CD4-positive, CD25-positive, alpha-beta regulatory T cell (primary cell): ENCODE results near the gene ARAP1. TPM values are rescaled to one million over a fixed set of nuclear protein-coding genes. Genes with fewer than 3 reads are reported as not detected.

ENCODE experiments used
- ATAC-seq, 2 donors: fragments of 150-1000 bp; cut with Tn5 transposase; one replicate each; pipeline ENCODE4 v1.10.0; 2021; ENCODE audit warnings: low read depth in 2 of 2, moderate number of reproducible peaks in 2 of 2, moderate library complexity in 1 of 2
- DNase-seq, 3 donors: peaks; one replicate each; pipeline versions ENCODE4 v3.0.0 to v3.0.0-alpha.2; 2012 to 2022; ENCODE audit warnings: mixed read lengths in 1 of 3
- H3K27ac ChIP-seq: one replicate; pipeline ENCODE4 v1.7.0; 2013; ENCODE audit warnings: mild to moderate bottlenecking, low read length; ENCODE audit not compliant: insufficient read depth, poor library complexity, severe bottlenecking
- H3K27me3 ChIP-seq: one replicate; pipeline ENCODE4 v1.7.0; 2013; ENCODE audit warnings: low read length; ENCODE audit not compliant: control insufficient read depth, insufficient read depth
- H3K36me3 ChIP-seq: one replicate; pipeline ENCODE4 v1.7.0; 2013; ENCODE audit warnings: mild to moderate bottlenecking, low read length, moderate library complexity; ENCODE audit not compliant: control insufficient read depth, insufficient read depth
- H3K4me1 ChIP-seq: 2 replicates; pipeline ENCODE4 v1.7.0; 2013; ENCODE audit warnings: mild to moderate bottlenecking, low read length; ENCODE audit not compliant: insufficient read depth, control insufficient read depth, poor library complexity, severe bottlenecking
- H3K4me3 ChIP-seq: one replicate; pipeline ENCODE4 v1.7.0; 2013; ENCODE audit warnings: low read depth, mild to moderate bottlenecking, low read length, moderate library complexity
- H3K9me3 ChIP-seq, 2 experiments: 1 replicate in 1 of 2; 2 replicates in 1 of 2; pipeline ENCODE4 v1.7.0; 2013; ENCODE audit warnings: low read length in 2 of 2, mild to moderate bottlenecking in 1 of 2, moderate library complexity in 1 of 2; ENCODE audit not compliant: control insufficient read depth in 2 of 2
- H3K27ac Mint-ChIP-seq, 3 donors: one replicate each; pipeline ENCODE4 v1.8.0; 2020 to 2022; ENCODE audit warnings: mild to moderate bottlenecking in 3 of 3, mixed read lengths in 3 of 3, moderate library complexity in 2 of 3
- H3K27me3 Mint-ChIP-seq: one replicate; pipeline ENCODE4 v1.8.0; 2022; ENCODE audit warnings: mild to moderate bottlenecking, mixed read lengths
- H3K36me3 Mint-ChIP-seq: one replicate; pipeline ENCODE4 v1.8.0; 2020; ENCODE audit warnings: mixed read lengths
- H3K4me1 Mint-ChIP-seq, 4 donors: one replicate each; pipeline ENCODE4 v1.8.0; 2020 to 2022; ENCODE audit warnings: mixed read lengths in 4 of 4, mild to moderate bottlenecking in 1 of 4
- H3K4me3 Mint-ChIP-seq, 4 donors: one replicate each; pipeline ENCODE4 v1.8.0; 2020 to 2022; ENCODE audit warnings: mild to moderate bottlenecking in 4 of 4, mixed read lengths in 4 of 4, moderate library complexity in 3 of 4
- H3K9me3 Mint-ChIP-seq, 7 donors: one replicate each; pipeline ENCODE4 v1.8.0; 2020 to 2022; ENCODE audit warnings: mixed read lengths in 7 of 7, mild to moderate bottlenecking in 3 of 7, moderate library complexity in 2 of 7
- polyA plus RNA-seq, 4 donors: library from polyadenylated mRNA; unstranded; fragments of 300-500 nt; fragmentation: Illumina TruSeq; gene quantifications; one replicate each; pipeline ENCODE4 v1.2.3, GENCODE V29; 2021
- total RNA-seq: library from RNA; stranded (reverse); gene quantifications from one replicate; pipeline ENCODE4 v1.2.3, GENCODE V29; 2022

The ARAP1 gene
- total and polyA plus RNA-seq, 5 donors from 2014 or later, result 24.7 to 136 (median 31.5) TPM

DNA sequence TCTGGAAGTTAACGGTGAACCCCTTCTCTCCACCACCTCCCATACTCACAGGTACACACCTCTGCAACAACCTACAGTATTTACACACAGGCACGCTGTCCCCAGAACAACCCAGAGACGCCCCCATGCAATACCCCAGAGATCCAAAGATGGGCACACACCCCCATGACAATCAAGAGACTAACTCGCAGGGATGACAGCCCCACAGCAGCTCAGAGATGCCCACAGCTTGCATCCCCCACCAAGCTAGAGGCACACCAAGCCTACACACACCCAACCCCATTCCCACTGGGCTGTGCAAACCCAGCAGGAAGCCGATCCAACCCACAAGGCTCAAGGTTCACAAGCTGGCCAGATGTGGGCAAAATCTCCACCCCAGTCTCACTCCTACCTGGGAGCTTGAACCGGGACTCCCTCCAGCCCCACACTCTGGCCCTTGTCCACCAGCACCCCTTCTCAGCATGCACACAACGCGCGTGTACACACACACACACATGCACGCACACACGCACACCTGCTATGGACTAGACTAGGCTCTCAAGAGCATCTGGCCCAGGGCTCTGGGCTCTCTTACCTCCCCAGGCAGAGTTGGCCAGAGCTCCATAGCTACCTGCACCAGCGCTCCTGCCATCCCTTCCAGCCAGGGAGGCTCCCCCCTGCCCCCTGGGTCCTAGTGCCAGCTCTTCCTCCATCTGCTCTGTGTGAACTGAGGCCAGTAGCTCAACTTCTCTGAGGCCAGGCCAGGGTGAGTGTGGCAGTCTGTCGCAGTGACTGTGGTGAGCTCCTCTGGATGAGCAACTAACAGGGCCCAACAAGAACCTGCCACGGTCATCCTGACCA, 30.1 kb upstream of the ARAP1 start:
- Mint-ChIP-seq H3K9me3 (no peaks in the 10 kb centered on the region), H3K36me3 (no peaks in the 10 kb centered on the region), H3K27ac (peak overlapping the region; percentile 43 to 83 (median 74)), H3K4me1 (peaks cover 0 to 39% (median 11%) of the 10 kb centered on the region in 4 donors), H3K4me3 (peak overlapping the region; percentile 83 to 92 (median 90)), H3K27me3 (no peaks in the 10 kb centered on the region)
- Histone ChIP-seq H3K4me1 (peaks cover 21% of the 10 kb centered on the region), H3K27me3 (no peaks in the 10 kb centered on the region), H3K36me3 (no peaks in the 10 kb centered on the region), H3K9me3 (no peaks in the 10 kb centered on the region), H3K4me3 (peak overlapping the region; percentile 64), H3K27ac (no peak overlapping the region)
- DNase-seq (no peak), ATAC-seq (peak; percentile 13 to 35)

DNA sequence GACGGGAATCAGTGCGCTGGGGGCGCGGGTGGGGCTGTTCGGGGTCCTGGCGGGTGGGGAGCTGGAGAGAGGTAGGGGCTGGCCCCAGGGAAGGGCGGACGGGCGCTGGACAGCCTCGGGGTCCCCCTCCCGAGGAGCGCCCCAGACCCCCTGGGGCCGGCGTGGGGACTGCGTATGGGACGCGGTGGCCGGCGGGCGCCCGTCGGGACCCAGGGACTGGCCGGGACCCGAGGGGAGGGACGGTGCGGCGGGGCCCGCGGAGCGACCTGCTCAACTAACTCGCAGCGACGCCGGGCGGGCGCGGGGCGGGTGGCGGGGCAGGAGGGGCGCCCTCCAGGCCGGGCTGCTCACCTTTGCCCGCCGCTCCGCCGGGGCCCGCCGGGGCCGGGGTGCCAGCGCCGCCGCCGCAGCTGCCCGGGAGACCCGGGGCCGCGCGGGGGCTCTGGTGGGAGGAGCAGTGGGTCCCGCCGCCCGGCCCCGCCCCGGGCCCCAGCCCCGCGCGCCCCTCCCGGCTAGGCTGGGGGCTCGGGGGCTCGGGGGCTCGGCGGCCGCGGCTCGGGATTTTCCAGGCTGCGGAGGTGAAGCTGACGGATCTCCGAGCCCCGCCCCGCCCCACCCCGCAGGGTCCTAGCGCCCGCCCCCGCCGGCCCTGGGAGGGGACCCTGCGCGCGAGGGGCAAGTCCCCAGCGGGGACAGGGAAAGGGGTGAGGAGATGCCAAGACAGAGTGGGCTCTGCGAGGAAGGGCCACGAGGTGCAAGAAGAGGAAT, 29.3 kb upstream of the ARAP1 start:
- Histone ChIP-seq H3K27me3 (no peaks in the 10 kb centered on the region), H3K9me3 (no peaks in the 10 kb centered on the region), H3K4me1 (peaks cover 21% of the 10 kb centered on the region), H3K27ac (no peak overlapping the region), H3K36me3 (no peaks in the 10 kb centered on the region), H3K4me3 (peak overlapping the region; percentile 64)
- no peaks in the 10 kb centered on the region for H3K36me3 Mint-ChIP-seq
- ATAC-seq (peak; percentile 57 to 58), DNase-seq (peak; percentile 42 to 71 (median 47))
- H3K4me3 Mint-ChIP-seq, result peak overlapping the region; percentile 87 to 92 (median 90)
- peak overlapping the region; percentile 43 to 83 (median 74) for H3K27ac Mint-ChIP-seq
- H3K27me3 Mint-ChIP-seq, result no peaks in the 10 kb centered on the region
- H3K9me3 Mint-ChIP-seq, result no peaks in the 10 kb centered on the region
- peaks cover 0 to 40% (median 11%) of the 10 kb centered on the region in 4 donors for H3K4me1 Mint-ChIP-seq

DNA sequence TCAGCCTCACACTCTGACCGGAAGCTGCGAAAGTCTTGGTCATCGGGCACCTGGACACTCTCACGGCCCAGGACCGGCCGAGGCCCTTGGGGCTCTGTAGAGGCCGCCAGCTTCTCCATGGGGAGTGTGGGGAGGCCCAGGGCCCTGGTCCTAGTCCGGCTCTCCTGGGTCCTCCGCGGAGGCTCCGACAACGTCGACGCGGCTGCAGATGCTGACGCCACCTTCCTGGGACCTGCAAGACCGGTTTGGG, 28.8 kb upstream of the ARAP1 start:
- Histone ChIP-seq H3K27me3 (no peaks in the 10 kb centered on the region), H3K4me1 (peaks cover 21% of the 10 kb centered on the region), H3K27ac (no peak overlapping the region), H3K9me3 (no peaks in the 10 kb centered on the region), H3K36me3 (no peaks in the 10 kb centered on the region), H3K4me3 (peak overlapping the region; percentile 19)
- DNase-seq (no peak), ATAC-seq (no peak)
- Mint-ChIP-seq H3K27ac (no peak overlapping the region), H3K27me3 (no peaks in the 10 kb centered on the region), H3K4me3 (peak overlapping the region in 3 of 4 donors; percentile 87 to 88 (median 88)), H3K9me3 (no peaks in the 10 kb centered on the region), H3K36me3 (no peaks in the 10 kb centered on the region), H3K4me1 (peaks cover 0 to 45% (median 11%) of the 10 kb centered on the region in 4 donors)

DNA sequence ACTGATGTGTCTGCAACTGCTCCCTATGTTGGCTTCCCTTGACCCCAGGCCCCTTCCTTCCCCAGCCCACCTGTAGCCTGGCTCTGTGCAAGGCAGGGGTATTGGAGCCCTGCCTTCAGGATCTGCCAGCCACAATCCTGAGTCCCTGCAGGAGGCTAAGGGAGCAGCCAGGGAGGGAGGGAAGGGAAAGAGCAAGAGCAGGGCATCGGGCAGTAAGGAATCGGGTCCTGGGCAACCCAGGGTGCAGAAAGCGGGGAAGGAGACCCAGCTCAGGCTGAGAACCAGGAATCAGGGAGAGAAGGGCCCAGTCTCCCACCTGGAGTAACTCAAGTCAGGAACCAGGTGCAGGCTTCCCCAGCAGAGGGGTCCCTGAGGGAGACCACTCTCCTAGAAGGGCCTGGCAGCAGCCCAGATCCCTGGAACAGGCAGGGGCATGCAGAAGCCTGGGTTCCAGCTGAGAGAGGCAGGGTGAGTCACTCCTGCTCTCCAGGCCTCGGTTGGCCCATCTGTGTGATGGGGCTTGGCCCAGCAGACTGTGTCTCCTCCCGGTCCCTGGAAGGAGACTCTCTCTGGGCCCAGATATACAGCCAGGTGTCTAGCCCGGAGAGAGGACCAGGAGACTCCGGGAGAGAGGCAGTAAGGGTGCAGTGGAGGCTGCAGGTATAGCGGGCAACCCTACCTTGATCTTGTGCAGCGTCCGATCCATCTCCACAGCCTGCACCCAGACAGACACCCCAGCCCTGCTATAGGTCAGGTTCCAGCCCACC, 28.3 kb upstream of the ARAP1 start:
- Mint-ChIP-seq H3K27me3 (no peaks in the 10 kb centered on the region), H3K4me3 (peak overlapping the region; percentile 65 to 88 (median 88)), H3K27ac (peak overlapping the region in 1 of 3 donors; percentile 90), H3K36me3 (no peaks in the 10 kb centered on the region), H3K9me3 (no peaks in the 10 kb centered on the region), H3K4me1 (peaks cover 0 to 49% (median 11%) of the 10 kb centered on the region in 4 donors)
- no peaks in the 10 kb centered on the region for H3K27me3 ChIP-seq
- no peak for ATAC-seq
- H3K27ac ChIP-seq, result no peak overlapping the region
- no peak for DNase-seq
- H3K4me3 ChIP-seq, result peak overlapping the region; percentile 19
- no peaks in the 10 kb centered on the region for H3K36me3 ChIP-seq
- H3K9me3 ChIP-seq, result no peaks in the 10 kb centered on the region
- H3K4me1 ChIP-seq, result peaks cover 21% of the 10 kb centered on the region

DNA sequence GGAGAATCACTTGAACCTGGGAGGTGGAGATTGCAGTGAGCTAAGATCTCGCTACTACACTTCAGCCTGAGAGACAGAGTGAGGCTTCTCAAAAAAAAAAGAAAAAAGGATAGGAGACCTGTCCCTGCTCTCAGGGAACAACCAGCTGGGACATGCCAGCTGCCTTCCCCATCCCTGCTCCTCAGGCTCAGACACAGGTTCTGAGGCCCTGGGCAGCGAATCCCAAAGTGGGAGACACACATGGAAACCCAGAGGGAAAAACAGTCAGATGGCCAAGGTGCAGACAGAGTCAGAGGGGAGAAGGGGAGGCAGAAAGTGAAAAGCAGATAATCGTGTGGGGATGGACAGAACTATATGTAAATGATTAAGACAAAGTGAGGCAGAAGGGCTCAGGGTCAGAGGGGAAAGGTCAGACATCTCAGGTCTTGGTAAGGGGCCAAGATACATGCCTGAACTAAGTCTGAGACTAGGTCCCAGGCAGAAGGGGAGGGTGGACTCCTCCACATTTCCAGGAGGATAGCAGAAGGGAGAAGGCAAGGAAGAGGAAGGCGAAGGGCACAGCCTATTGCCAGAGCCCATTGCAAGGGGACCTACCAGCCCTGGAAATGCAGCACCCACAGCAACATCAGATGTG, 27.4 kb upstream of the ARAP1 start:
- ATAC-seq, result no peak
- no peaks in the 10 kb centered on the region for H3K9me3 ChIP-seq
- H3K4me3 ChIP-seq, result no peak overlapping the region
- no peak for DNase-seq
- no peaks in the 10 kb centered on the region for H3K36me3 ChIP-seq
- H3K27me3 ChIP-seq, result no peaks in the 10 kb centered on the region
- Mint-ChIP-seq H3K27ac (peak overlapping the region; percentile 8 to 90 (median 88)), H3K4me1 (peaks cover 0 to 54% (median 11%) of the 10 kb centered on the region in 4 donors), H3K36me3 (no peaks in the 10 kb centered on the region), H3K27me3 (no peaks in the 10 kb centered on the region), H3K4me3 (peak overlapping the region; percentile 65 to 88 (median 86)), H3K9me3 (no peaks in the 10 kb centered on the region)
- peaks cover 21% of the 10 kb centered on the region for H3K4me1 ChIP-seq
- H3K27ac ChIP-seq, result no peak overlapping the region

DNA sequence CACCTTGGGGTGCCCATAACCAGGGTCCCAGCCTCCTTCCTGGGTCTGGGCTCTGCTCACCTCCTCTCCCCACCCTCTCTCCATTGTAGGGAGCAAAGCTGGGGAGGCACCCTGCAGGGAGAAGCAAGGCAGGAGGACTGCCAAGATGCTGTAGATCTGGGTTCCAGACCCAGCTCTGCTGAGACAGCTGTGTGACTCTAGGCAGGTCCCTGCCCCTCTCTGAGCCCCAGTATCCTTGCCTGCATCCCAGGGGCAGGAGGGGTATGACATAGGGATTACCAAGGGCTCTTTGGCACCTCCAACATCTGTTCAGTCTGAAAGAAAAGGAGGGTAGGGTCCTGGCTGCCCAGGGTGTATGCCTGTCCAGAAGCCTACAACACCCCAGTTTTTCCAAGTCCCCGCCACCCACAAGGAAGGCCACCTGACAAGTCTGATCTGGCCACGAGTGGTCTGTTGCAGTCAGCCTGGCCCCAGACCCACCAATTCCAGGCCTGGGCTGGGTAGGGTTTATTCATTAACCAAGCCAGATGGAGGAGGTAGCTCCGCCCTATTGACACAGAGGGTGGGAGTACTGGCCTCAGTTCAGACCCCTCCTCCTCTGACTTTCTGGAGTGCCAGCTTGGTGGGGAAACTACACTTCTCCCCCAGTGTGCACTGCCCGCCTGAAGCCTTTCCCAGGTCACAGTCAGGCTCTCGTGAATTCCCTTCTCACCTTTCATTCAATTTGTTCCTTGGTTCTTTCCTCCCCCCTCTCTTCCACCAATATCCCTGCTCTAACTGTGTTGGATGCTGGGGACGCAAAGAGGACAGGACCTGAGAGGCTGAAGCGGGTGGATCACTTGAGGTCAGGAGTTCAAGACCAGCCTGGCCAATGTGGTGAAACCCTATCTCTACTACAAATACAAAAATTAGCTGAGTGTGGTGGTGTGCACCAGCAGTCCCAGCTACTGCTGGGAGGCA, 26.6 kb upstream of the ARAP1 start:
- peaks cover 21% of the 10 kb centered on the region for H3K4me1 ChIP-seq
- no peaks in the 10 kb centered on the region for H3K9me3 ChIP-seq
- H3K27me3 ChIP-seq, result no peaks in the 10 kb centered on the region
- no peak for ATAC-seq
- Mint-ChIP-seq H3K4me1 (peaks cover 0 to 54% (median 11%) of the 10 kb centered on the region in 4 donors), H3K27me3 (no peaks in the 10 kb centered on the region), H3K9me3 (no peaks in the 10 kb centered on the region), H3K27ac (peak overlapping the region in 2 of 3 donors; percentile 8 to 55), H3K36me3 (no peaks in the 10 kb centered on the region), H3K4me3 (peak overlapping the region; percentile 10 to 88 (median 76))
- no peak overlapping the region for H3K27ac ChIP-seq
- DNase-seq, result no peak
- H3K4me3 ChIP-seq, result no peak overlapping the region
- no peaks in the 10 kb centered on the region for H3K36me3 ChIP-seq
